ENCODE measurements around the gene KRTAP10-1.
"Not testable (repeated sequence)": the region's sequence is repeated elsewhere in the genome, so short reads cannot be mapped to it uniquely, and the experiment has no call there.

KRTAP10-1 gene

GRCh38 chr21:44574457-44575306, 34.7 kb upstream of the KRTAP10-1 start:
- no peak for TF ChIP-seq CTCF (conservative IDR thresholded peaks at IDR 0.05; ENCODE audit: low read length)
- DNase-seq (ENCODE audit: low read depth), result no peak
- no peak overlapping the region for H3K4me3 ChIP-seq (ENCODE audit: low read length)

- DNase-seq (ENCODE audit: low read depth); H3K4me3 ChIP-seq (ENCODE audit: low read length): not testable (repeated sequence)
These were observed 33.8 kb upstream of the KRTAP10-1 start, which contains the start of gene KRTAP10-4 for GRCh38 chr21:44573630-44574456. TSS of gene KRTAP10-4 (plus strand) at chr21:44573729. CDS start at chr21:44573759, 30 bp downstream.

GRCh38 chr21:44572959-44573583, 33.1 kb upstream of the KRTAP10-1 start:
- no peak overlapping the region for H3K4me3 ChIP-seq (ENCODE audit: low read length)
- no peak for TF ChIP-seq CTCF (conservative IDR thresholded peaks at IDR 0.05; ENCODE audit: low read length)
- no peak for DNase-seq (ENCODE audit: low read depth)

- DNase-seq (ENCODE audit: low read depth), result no peak
- TF ChIP-seq CTCF (conservative IDR thresholded peaks at IDR 0.05; ENCODE audit: low read length), result no peak
- H3K4me3 ChIP-seq (ENCODE audit: low read length), result no peak overlapping the region
These were observed 32.1 kb upstream of the KRTAP10-1 start for GRCh38 chr21:44571844-44572782.

- H3K4me3 ChIP-seq (ENCODE audit: low read length), result no peak overlapping the region
- no peak for TF ChIP-seq CTCF (conservative IDR thresholded peaks at IDR 0.05; ENCODE audit: low read length)
- no peak for DNase-seq (ENCODE audit: low read depth)
These were observed 31.3 kb upstream of the KRTAP10-1 start for GRCh38 chr21:44571296-44571695.

- no peak overlapping the region for H3K4me3 ChIP-seq (ENCODE audit: low read length)
- TF ChIP-seq CTCF (conservative IDR thresholded peaks at IDR 0.05; ENCODE audit: low read length), result no peak
- DNase-seq (ENCODE audit: low read depth), result no peak
These were observed 30.0 kb upstream of the KRTAP10-1 start for GRCh38 chr21:44569861-44570517.
